Neutrophil (primary cell): ENCODE results near the gene MAP1LC3A.

Source experiments
- H3K27ac ChIP-seq: fragments of 200-600 bp; sonication (generic); 2 replicates; pipeline ENCODE4 v1.5.1; 2016; ENCODE audit warnings: mild to moderate bottlenecking, moderate library complexity
- H3K27me3 ChIP-seq: fragments of 200-600 bp; sonication (generic); 2 replicates; pipeline ENCODE4 v1.6.0; 2016; ENCODE audit warnings: mild to moderate bottlenecking
- H3K36me3 ChIP-seq: fragments of 200-600 bp; sonication (generic); 2 replicates; pipeline ENCODE4 v1.5.1; 2017
- H3K4me1 ChIP-seq, 2 experiments: fragments of 200-600 bp in 1 of 2; sonication (generic) in 1 of 2; 1 replicate in 1 of 2; 2 replicates in 1 of 2; pipeline versions ENCODE4 v1.5.1 to v1.6.1; 2013 to 2016; ENCODE audit warnings: low read depth in 1 of 2, low read length in 1 of 2, mild to moderate bottlenecking in 1 of 2, moderate library complexity in 1 of 2; ENCODE audit not compliant: control insufficient read depth in 1 of 2, insufficient read depth in 1 of 2
- H3K4me3 ChIP-seq, 2 experiments: fragments of 200-600 bp in 1 of 2; sonication (generic) in 1 of 2; 1 replicate in 1 of 2; 2 replicates in 1 of 2; pipeline ENCODE4 v1.5.1; 2013 to 2016; ENCODE audit warnings: low read depth in 1 of 2, low read length in 1 of 2, mild to moderate bottlenecking in 1 of 2, moderate library complexity in 1 of 2
- H3K9me3 ChIP-seq: fragments of 200-600 bp; sonication (generic); 2 replicates; pipeline ENCODE4 v1.5.1; 2016
- TF ChIP-seq, protein P1 (sequence below): fragments of 200-600 bp; sonication (generic); IDR thresholded peaks from 2 replicates; pipeline ENCODE4 v1.5.1; 2016; ENCODE audit warnings: antibody characterized with exemption

The MAP1LC3A gene

DNA sequence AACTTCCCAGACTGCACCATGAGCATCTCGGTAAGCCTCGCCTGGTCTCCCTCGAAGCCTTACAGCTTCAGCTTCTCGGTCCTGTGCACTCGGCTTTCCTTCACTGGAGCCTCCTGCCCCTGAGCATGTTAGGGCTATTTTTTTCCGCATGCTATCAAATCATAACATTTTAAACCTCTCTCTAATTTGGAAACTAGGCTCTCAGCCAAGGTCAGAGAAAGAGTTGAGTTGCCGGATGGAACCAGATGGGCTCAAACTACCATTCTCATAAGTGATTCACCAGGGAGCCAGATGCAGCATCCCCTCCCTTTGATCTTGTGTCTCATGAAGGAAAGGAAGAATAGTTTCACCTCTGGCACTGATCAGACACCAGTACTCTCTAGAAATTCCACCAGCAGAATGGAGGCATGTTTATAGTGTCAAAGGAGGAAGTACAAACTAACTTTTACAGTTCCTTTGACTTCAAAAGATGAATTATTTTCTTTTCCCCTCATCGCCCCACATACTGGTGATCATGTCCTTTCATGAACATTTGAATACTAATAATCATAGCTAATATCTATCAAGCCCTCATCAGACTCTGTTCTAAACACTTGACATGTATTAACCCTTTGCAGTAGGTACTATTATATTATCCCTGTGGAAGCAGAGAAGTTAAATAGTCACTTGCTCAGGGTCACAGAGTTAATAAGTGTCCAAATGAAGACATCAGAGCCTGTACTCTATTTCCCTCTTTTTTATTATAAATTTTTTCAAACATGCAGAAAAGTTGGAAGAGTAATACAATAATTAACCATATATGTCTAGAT, 46.7 kb downstream of the MAP1LC3A start:
- Histone ChIP-seq H3K36me3 (no peaks in the 10 kb centered on the region), H3K4me3 (no peak overlapping the region), H3K9me3 (no peaks in the 10 kb centered on the region), H3K4me1 (peaks cover 30 to 31% of the 10 kb centered on the region in 2 experiments), H3K27ac (no peak overlapping the region), H3K27me3 (no peaks in the 10 kb centered on the region)
- TF ChIP-seq, protein P1, sequence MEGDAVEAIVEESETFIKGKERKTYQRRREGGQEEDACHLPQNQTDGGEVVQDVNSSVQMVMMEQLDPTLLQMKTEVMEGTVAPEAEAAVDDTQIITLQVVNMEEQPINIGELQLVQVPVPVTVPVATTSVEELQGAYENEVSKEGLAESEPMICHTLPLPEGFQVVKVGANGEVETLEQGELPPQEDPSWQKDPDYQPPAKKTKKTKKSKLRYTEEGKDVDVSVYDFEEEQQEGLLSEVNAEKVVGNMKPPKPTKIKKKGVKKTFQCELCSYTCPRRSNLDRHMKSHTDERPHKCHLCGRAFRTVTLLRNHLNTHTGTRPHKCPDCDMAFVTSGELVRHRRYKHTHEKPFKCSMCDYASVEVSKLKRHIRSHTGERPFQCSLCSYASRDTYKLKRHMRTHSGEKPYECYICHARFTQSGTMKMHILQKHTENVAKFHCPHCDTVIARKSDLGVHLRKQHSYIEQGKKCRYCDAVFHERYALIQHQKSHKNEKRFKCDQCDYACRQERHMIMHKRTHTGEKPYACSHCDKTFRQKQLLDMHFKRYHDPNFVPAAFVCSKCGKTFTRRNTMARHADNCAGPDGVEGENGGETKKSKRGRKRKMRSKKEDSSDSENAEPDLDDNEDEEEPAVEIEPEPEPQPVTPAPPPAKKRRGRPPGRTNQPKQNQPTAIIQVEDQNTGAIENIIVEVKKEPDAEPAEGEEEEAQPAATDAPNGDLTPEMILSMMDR = no peak

DNA sequence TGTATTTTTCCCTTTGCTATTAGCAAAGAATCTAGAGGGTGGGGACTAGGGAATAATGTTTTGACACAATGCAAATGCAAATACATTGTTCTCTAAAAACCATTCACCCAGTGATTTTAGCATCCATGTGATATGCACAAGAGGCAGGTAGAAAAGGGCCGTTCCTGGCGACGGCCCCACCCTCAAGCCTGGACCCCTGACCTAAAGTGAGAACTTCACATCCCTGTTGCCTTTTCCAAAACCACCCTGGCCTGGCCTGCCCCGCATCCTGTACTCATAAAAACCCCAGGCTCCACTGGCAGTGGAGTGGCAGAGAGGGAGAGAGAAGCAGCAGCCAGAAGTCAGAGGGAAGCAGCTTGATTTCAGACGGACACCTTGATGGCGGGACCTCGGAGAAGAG, 48.5 kb downstream of the MAP1LC3A start:
- Histone ChIP-seq H3K36me3 (no peaks in the 10 kb centered on the region), H3K9me3 (no peaks in the 10 kb centered on the region), H3K4me1 (peaks cover 21 to 22% of the 10 kb centered on the region in 2 experiments), H3K27ac (no peak overlapping the region), H3K27me3 (no peaks in the 10 kb centered on the region), H3K4me3 (no peak overlapping the region)
- TF ChIP-seq, protein P1 = no peak
